ENCODE measurements around the gene UBE2J2. TPM values are rescaled to one million over a fixed set of nuclear protein-coding genes. Genes with fewer than 3 reads are reported as not detected.
A peak's percentile ranks its signal among the peaks of the same experiment; 100 is the strongest.

The UBE2J2 gene
- total and polyA plus RNA-seq, 2 of the 13 experiments (the other 11 are each of a cell fraction or from before 2014, with no cell fraction given) = 25.4 to 29.4 TPM

GRCh38 chr1:1291548-1292441 lies 18.1 kb upstream of the UBE2J2 start (continued):
- peak; percentile 63 for TF ChIP-seq ZNF687 (CRISPR knock-in tag; IDR thresholded peaks at IDR 0.05)
- TF ChIP-seq REL (CRISPR knock-in tag; conservative IDR thresholded peaks at IDR 0.05) = no peak
- no peak for TF ChIP-seq ZFP36 (IDR thresholded peaks at IDR 0.05; ENCODE audit: borderline replicate concordance, low read depth, low read length, partially characterized antibody)
- no peak for TF ChIP-seq ZNF292 (CRISPR knock-in tag; IDR thresholded peaks at IDR 0.05; ENCODE audit: borderline replicate concordance, low read depth)
- TF ChIP-seq ZFX (CRISPR knock-in tag; IDR thresholded peaks at IDR 0.05; ENCODE audit: low read depth) = peak; percentile 41; the same call in 1 of the 2 replicates
- no peak for TF ChIP-seq ZNF275 (CRISPR knock-in tag; IDR thresholded peaks at IDR 0.05; ENCODE audit: borderline replicate concordance)
- TF ChIP-seq ATF2 (CRISPR knock-in tag; IDR thresholded peaks at IDR 0.05) = peak; percentile 16; the same call in 1 of the 2 replicates
- TF ChIP-seq ZNF619 (CRISPR knock-in tag; IDR thresholded peaks at IDR 0.05) = peak; percentile 67; the same call in 1 of the 2 replicates
- no peak for TF ChIP-seq EED (CRISPR knock-in tag; IDR thresholded peaks at IDR 0.05)
- no peak for TF ChIP-seq TCF12 (IDR thresholded peaks at IDR 0.05)
- TF ChIP-seq TCF12 (CRISPR knock-in tag; IDR thresholded peaks at IDR 0.05) = 0 out of 2 replicates have a peak, but pooled peaks have one; percentile 13
- peak; percentile 47; the same call in 1 of the 2 replicates for TF ChIP-seq POLR2G (IDR thresholded peaks at IDR 0.05; ENCODE audit: low read depth, low read length)
- TF ChIP-seq ZNF576 (CRISPR knock-in tag; IDR thresholded peaks at IDR 0.05) = peak; percentile 41; the same call in 1 of the 2 replicates
- TF ChIP-seq RERE (CRISPR knock-in tag; IDR thresholded peaks at IDR 0.05; ENCODE audit: low read depth) = no peak
- no peak for TF ChIP-seq ZMAT3 (CRISPR knock-in tag; conservative IDR thresholded peaks at IDR 0.05)

Data from HepG2 (cell line).